Left renal cortex interstitium (tissue), 4 donors: ENCODE measurements around the gene MRPS21. TPM values are rescaled to one million over a fixed set of nuclear protein-coding genes. Genes with fewer than 3 reads are reported as not detected.

Experiments used
- polyA plus RNA-seq, 4 donors: library from polyadenylated mRNA; unstranded; fragments of 120-200 nt; gene quantifications; one replicate each; pipeline ENCODE4 v1.2.1, GENCODE V29; 2013; ENCODE audit not compliant: insufficient read length in 4 of 4

The MRPS21 gene
- polyA plus RNA-seq, 4 donors, result 67.5 to 86.0 (median 74.0) TPM

Other genes starting within 250 kb of the MRPS21 start
- 10 to 100 TPM; 67.4 to 76.3 (median 70.1) TPM for gene VPS45, start 226.1 kb upstream of the MRPS21 start, polyA plus RNA-seq
- 10 to 100 TPM; 41.4 to 67.8 (median 56.2) TPM for gene PLEKHO1, start 143.9 kb upstream of the MRPS21 start, polyA plus RNA-seq
- 100 to 1,000 TPM in 3 of 4 donors, 10 to 100 TPM in 1; 95.9 to 127 (median 122) TPM for gene ANP32E, start 57.7 kb upstream of the MRPS21 start, polyA plus RNA-seq
- gene CA14, start 36.1 kb upstream of the MRPS21 start, polyA plus RNA-seq, result 1 to 10 TPM; 6.8 to 8.0 (median 7.3) TPM
- 100 to 1,000 TPM; 174 to 206 (median 189) TPM for gene APH1A, start 24.8 kb upstream of the MRPS21 start, polyA plus RNA-seq
- 10 to 100 TPM; 39.2 to 60.0 (median 45.2) TPM for gene C1orf54, start 21.1 kb upstream of the MRPS21 start, polyA plus RNA-seq
- gene CIART, start 11.3 kb upstream of the MRPS21 start, polyA plus RNA-seq, result 1 to 10 TPM; 5.6 to 8.6 (median 7.5) TPM
- gene PRPF3, start 27.7 kb downstream of the MRPS21 start, polyA plus RNA-seq, result 100 to 1,000 TPM in 2 of 4 donors, 10 to 100 TPM in 2; 48.7 to 132 (median 80.9) TPM
- gene RPRD2, start 70.3 kb downstream of the MRPS21 start, polyA plus RNA-seq, result 10 to 100 TPM; 45.8 to 56.0 (median 50.1) TPM
- 10 to 100 TPM; 19.5 to 32.6 (median 28.0) TPM for gene TARS2, start 193.6 kb downstream of the MRPS21 start, polyA plus RNA-seq
- gene ECM1, start 214.2 kb downstream of the MRPS21 start, polyA plus RNA-seq, result 10 to 100 TPM; 12.4 to 16.0 (median 15.1) TPM
- under 1 TPM in 3 of 4 donors, not detected in 1; 0.55 to 0.64 (median 0.64) TPM for gene FALEC, start 221.9 kb downstream of the MRPS21 start, polyA plus RNA-seq